B cell (primary cell): ENCODE measurements around the gene LCP1.

ENCODE experiments used
- EZH2 ChIP-seq: IDR thresholded peaks from 2 replicates; pipeline ENCODE4 v1.6.1; 2012; ENCODE audit warnings: borderline replicate concordance, low read depth, mild to moderate bottlenecking, moderate library complexity, low read length; ENCODE audit not compliant: insufficient read depth, poor library complexity, severe bottlenecking
- TF ChIP-seq, protein P1 (sequence below): fragments of 200-600 bp; IDR thresholded peaks from one replicate; pipeline ENCODE4 v1.8.0; 2022; ENCODE audit warnings: antibody characterized with exemption, mild to moderate bottlenecking

DNA sequence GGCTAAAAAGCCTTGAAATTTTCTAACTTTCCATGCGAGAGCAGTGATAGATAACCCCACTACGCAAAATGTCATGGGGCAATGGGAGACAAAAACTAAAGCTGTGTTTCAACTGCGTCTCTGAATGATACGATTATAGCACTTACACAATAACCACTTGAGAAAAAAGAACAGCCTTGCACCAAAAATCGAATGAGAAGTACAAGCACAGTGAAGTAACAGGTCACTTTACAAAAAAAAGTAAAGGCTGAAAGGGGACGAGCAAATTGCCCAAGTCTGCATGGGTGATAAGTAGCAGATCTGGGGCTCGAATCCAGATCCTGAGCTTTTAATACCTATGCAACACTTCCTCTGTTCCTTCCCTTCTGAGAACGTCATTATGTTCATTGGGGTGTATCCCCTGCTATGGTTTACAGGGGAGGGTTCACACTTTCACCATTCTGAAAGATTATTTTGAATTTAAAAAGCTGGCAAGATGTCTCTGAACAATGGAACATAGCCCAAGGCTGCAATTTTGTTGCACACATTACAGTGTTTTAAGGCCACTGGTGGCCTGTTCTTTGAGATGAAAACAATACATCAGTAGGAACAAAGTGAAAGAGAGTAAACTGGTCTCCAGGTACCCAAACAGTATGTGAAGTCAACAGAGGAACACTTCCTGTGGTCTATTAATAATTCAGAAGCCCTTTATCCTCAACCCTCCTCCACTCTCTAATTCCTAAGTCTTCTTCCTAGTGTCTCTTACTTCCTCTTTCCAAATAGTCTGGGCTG lies 80.3 kb downstream of the LCP1 start:
- TF ChIP-seq, protein P1, sequence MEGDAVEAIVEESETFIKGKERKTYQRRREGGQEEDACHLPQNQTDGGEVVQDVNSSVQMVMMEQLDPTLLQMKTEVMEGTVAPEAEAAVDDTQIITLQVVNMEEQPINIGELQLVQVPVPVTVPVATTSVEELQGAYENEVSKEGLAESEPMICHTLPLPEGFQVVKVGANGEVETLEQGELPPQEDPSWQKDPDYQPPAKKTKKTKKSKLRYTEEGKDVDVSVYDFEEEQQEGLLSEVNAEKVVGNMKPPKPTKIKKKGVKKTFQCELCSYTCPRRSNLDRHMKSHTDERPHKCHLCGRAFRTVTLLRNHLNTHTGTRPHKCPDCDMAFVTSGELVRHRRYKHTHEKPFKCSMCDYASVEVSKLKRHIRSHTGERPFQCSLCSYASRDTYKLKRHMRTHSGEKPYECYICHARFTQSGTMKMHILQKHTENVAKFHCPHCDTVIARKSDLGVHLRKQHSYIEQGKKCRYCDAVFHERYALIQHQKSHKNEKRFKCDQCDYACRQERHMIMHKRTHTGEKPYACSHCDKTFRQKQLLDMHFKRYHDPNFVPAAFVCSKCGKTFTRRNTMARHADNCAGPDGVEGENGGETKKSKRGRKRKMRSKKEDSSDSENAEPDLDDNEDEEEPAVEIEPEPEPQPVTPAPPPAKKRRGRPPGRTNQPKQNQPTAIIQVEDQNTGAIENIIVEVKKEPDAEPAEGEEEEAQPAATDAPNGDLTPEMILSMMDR: no peak
- no peak for TF ChIP-seq EZH2
